Gastrocnemius medialis (tissue), 4 donors: ENCODE results near the gene FNDC3B. TPM values are rescaled to one million over a fixed set of nuclear protein-coding genes. Genes with fewer than 3 reads are reported as not detected.

ENCODE experiments used
- ATAC-seq, 2 donors: fragments of 150-250 bp; one replicate each; pipeline ENCODE4 v1.9.1; 2016
- DNase-seq, 2 donors: peaks; one replicate each; pipeline ENCODE4 v3.0.0-alpha.2; 2019
- H3K27ac ChIP-seq, 4 donors: fragments of 200-600 bp; sonication (generic); 1 replicate in 1 of 4; 2 replicates in 3 of 4; pipeline ENCODE4 v1.5.1; 2016 to 2018; ENCODE audit warnings: mild to moderate bottlenecking in 2 of 4, moderate library complexity in 1 of 4
- H3K27me3 ChIP-seq, 3 donors: fragments of 200-600 bp; sonication (generic) in 2 of 3; 1 replicate in 1 of 3; 2 replicates in 2 of 3; pipeline versions ENCODE4 v1.5.1 to v1.6.0; 2016 to 2019; ENCODE audit warnings: mild to moderate bottlenecking in 1 of 3, moderate library complexity in 1 of 3
- H3K36me3 ChIP-seq, 2 donors: fragments of 200-600 bp; sonication (generic) in 1 of 2; one replicate each; pipeline ENCODE4 v1.5.1; 2017 to 2018
- H3K4me1 ChIP-seq, 2 donors: fragments of 200-600 bp; sonication (generic) in 1 of 2; one replicate each; pipeline ENCODE4 v1.5.1; 2016 to 2017; ENCODE audit warnings: mild to moderate bottlenecking in 2 of 2
- H3K4me3 ChIP-seq, 4 donors: fragments of 200-600 bp; sonication (generic) in 3 of 4; 1 replicate in 1 of 4; 2 replicates in 3 of 4; pipeline ENCODE4 v1.5.1; 2016 to 2019; ENCODE audit warnings: mild to moderate bottlenecking in 2 of 4
- H3K9me3 ChIP-seq, 3 donors: fragments of 200-600 bp; sonication (generic) in 2 of 3; 1 replicate in 1 of 3; 2 replicates in 2 of 3; pipeline ENCODE4 v1.5.1; 2016 to 2019
- CTCF ChIP-seq, 5 experiments: fragments of 450-650 bp in 3 of 5; fragments of 200-600 bp in 2 of 5; sonication (generic) in 2 of 5; IDR thresholded peaks in 4 of 5; conservative IDR thresholded peaks in 1 of 5; 1 replicate in 4 of 5; 2 replicates in 1 of 5; pipeline ENCODE4 v1.5.1; 2016 to 2019; ENCODE audit warnings: antibody characterized with exemption in 5 of 5, mild to moderate bottlenecking in 3 of 5, moderate library complexity in 3 of 5
- POLR2A ChIP-seq, 2 donors: fragments of 450-650 bp; IDR thresholded peaks; one replicate each; pipeline ENCODE4 v1.6.1; 2017; ENCODE audit warnings: antibody characterized with exemption in 2 of 2, mild to moderate bottlenecking in 2 of 2, moderate library complexity in 2 of 2
- in situ Hi-C, 4 donors: fragments of 200-750 bp; cut with MboI; loops; one replicate each; pipeline versions ENCODE4 v1.15.0 to v1.8.0; 2017; ENCODE audit warnings: low sequenced_read_pairs in 4 of 4
- intact Hi-C: fragments of 100-400 bp; cut with DNase I; formaldehyde crosslinking; loops from one replicate; pipeline ENCODE4 v1.15.1; 2023; ENCODE audit warnings: low total_unique reads
- total RNA-seq, 4 donors: library from RNA; depleted of rRNA; stranded (reverse); fragments of >200 nt; gene quantifications; one replicate each; pipeline versions ENCODE4 v1.1.0 to v1.2.3, GENCODE V29; 2016

The FNDC3B gene
- total RNA-seq, 4 donors from 2014 or later = 42.5 to 110 (median 74.2) TPM

GRCh38 chr3:172195407-172195754, 156.0 kb downstream of the FNDC3B start:
- TF ChIP-seq CTCF (IDR thresholded peaks at IDR 0.05 in 4 of 5, conservative IDR thresholded peaks at IDR 0.05 in 1 of 5) (no peak), POLR2A (IDR thresholded peaks at IDR 0.05) (no peak)
- DNase-seq (no peak), ATAC-seq (no peak)
- in situ Hi-C loops = no loop called here
- Histone ChIP-seq H3K36me3 (no peaks in the 10 kb centered on the region), H3K9me3 (no peaks in the 10 kb centered on the region), H3K27ac (no peak overlapping the region), H3K4me1 (peaks cover 23 to 27% of the 10 kb centered on the region in 2 donors), H3K4me3 (no peak overlapping the region), H3K27me3 (no peaks in the 10 kb centered on the region)
- intact Hi-C loops = no loop called here

- DNase-seq (no peak), ATAC-seq (no peak)
- Histone ChIP-seq H3K36me3 (no peaks in the 10 kb centered on the region), H3K27ac (no peak overlapping the region), H3K4me1 (peaks cover 38 to 42% of the 10 kb centered on the region in 2 donors), H3K27me3 (no peaks in the 10 kb centered on the region), H3K9me3 (no peaks in the 10 kb centered on the region), H3K4me3 (no peak overlapping the region)
- TF ChIP-seq CTCF (IDR thresholded peaks at IDR 0.05 in 4 of 5, conservative IDR thresholded peaks at IDR 0.05 in 1 of 5) = no peak
- no peak for TF ChIP-seq POLR2A (IDR thresholded peaks at IDR 0.05)
- intact Hi-C loops = no loop called here
- in situ Hi-C loops = no loop called here
Measured at GRCh38 chr3:172197344-172197743, 158.0 kb downstream of the FNDC3B start.

- Histone ChIP-seq H3K27ac (no peak overlapping the region), H3K4me1 (peaks cover 49% of the 10 kb centered on the region in 2 donors), H3K27me3 (no peaks in the 10 kb centered on the region), H3K4me3 (no peak overlapping the region), H3K9me3 (no peaks in the 10 kb centered on the region), H3K36me3 (no peaks in the 10 kb centered on the region)
- no peak for TF ChIP-seq CTCF (IDR thresholded peaks at IDR 0.05 in 4 of 5, conservative IDR thresholded peaks at IDR 0.05 in 1 of 5)
- no peak for TF ChIP-seq POLR2A (IDR thresholded peaks at IDR 0.05)
- ATAC-seq = no peak
- intact Hi-C loops = no loop called here
- no peak for DNase-seq
- in situ Hi-C loops = no loop called here
Measured at GRCh38 chr3:172198428-172198827, 159.1 kb downstream of the FNDC3B start.

- no peak overlapping the region for H3K27ac ChIP-seq
- TF ChIP-seq CTCF (IDR thresholded peaks at IDR 0.05 in 4 of 5, conservative IDR thresholded peaks at IDR 0.05 in 1 of 5) (no peak), POLR2A (IDR thresholded peaks at IDR 0.05) (no peak)
- intact Hi-C loops (loop anchor here (5.0 kb wide), 2 partner anchors 52 to 163 kb away; partner anchors contain the start of gene FNDC3B), in situ Hi-C loops (no loop called here)
- ATAC-seq = no peak
- no peak overlapping the region for H3K4me3 ChIP-seq
- H3K36me3 ChIP-seq = no peaks in the 10 kb centered on the region
- peaks cover 44 to 52% of the 10 kb centered on the region in 2 donors for H3K4me1 ChIP-seq
- H3K27me3 ChIP-seq = no peaks in the 10 kb centered on the region
- no peak for DNase-seq
- no peaks in the 10 kb centered on the region for H3K9me3 ChIP-seq
Measured at GRCh38 chr3:172199850-172200369, 160.5 kb downstream of the FNDC3B start.
